ENCODE results near the gene RANGAP1. TPM values are rescaled to one million over a fixed set of nuclear protein-coding genes. Genes with fewer than 3 reads are reported as not detected.

Gene RANGAP1
- polyA plus RNA-seq, 3 donors, result 8.3 to 30.2 (median 8.5) TPM

DNA sequence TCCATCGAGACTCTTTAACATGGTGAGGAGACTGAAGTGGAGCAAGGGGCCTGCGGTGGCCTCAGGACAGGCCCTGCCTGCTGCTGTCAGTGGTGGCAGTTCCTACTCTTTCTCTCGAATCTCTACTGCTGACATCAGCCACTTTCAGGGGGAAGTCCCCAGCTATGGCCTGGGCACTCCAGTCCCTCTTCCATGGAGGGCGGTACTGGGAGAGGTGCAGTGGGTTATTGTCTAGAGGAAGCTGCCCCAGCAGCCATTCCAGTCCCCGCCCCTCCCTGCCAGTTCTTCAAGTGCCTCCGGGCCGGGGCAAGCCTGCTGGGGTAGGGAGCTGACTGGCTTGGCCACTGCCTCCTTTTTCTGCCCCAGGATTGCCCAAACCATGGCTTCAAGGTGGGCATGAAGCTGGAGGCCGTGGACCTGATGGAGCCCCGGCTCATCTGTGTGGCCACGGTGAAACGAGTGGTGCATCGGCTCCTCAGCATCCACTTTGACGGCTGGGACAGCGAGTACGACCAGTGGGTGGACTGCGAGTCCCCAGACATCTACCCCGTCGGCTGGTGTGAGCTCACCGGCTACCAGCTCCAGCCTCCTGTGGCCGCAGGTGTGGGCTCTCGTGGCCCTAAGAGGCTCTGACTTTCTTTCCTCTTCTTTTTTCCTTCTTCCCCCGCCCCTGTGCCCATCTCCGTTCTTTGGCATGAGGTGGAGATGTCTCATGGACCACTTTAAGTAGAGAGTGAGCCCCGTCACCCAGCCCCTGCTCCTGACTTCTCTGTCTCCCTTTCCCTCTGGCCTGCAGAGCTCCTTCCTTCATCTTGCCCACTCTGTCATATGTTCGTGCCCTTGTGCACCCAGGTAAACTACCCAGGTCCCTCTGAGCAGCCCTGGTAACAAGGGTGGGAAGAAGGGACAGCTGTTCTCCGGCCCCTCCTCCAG is 59.0 kb downstream of the RANGAP1 start:
- H3K4me1 ChIP-seq (ENCODE audit: control insufficient read depth in 1 of 2, insufficient read depth in 2 of 2, low read length in 2 of 2), result no peaks in the 10 kb centered on the region
- peak overlapping the region in 1 of 2 donors; percentile 64 for H3K27ac ChIP-seq (ENCODE audit: low read depth in 1 of 2, low read length in 2 of 2)
- peak in 1 of 3 donors; percentile 18 for DNase-seq
- H3K27me3 Mint-ChIP-seq (ENCODE audit: low read depth in 3 of 3), result peaks cover 0 to 2% (median 0%) of the 10 kb centered on the region in 3 donors
- no peak overlapping the region for H3K4me3 ChIP-seq (replicated peaks in 1 of 3; ENCODE audit: low read depth in 2 of 3, low read length in 3 of 3)
- 95% methylated on average over 16 of the region's 26 CpGs for WGBS (ENCODE audit: insufficient coverage)
- no peaks in the 10 kb centered on the region for H3K27me3 ChIP-seq (ENCODE audit: control insufficient read depth in 2 of 2, insufficient read depth in 2 of 2, low read length in 2 of 2)
- H3K36me3 Mint-ChIP-seq, result peaks cover 68 to 89% of the 10 kb centered on the region in 2 donors
- peaks cover 3% of the 10 kb centered on the region for H3K4me1 Mint-ChIP-seq
- H3K9ac ChIP-seq (ENCODE audit: insufficient read depth, low read length, poor library complexity, severe bottlenecking), result no peak overlapping the region
- H3K36me3 ChIP-seq (replicated peaks in 1 of 2; ENCODE audit: control insufficient read depth in 1 of 2, insufficient read depth in 2 of 2, low read length in 2 of 2), result peaks cover 62 to 90% of the 10 kb centered on the region in 2 donors
- H3K9me3 ChIP-seq (replicated peaks in 1 of 2; ENCODE audit: control insufficient read depth in 1 of 2, insufficient read depth in 1 of 2, low read length in 2 of 2), result no peaks in the 10 kb centered on the region
- no peak overlapping the region for H3K4me2 ChIP-seq (replicated peaks; ENCODE audit: extremely low read depth, low read length, poor library complexity, severe bottlenecking)
- intact Hi-C loops (cut with micrococcal nuclease), result no loop called here
- no peak overlapping the region for H3K4me3 Mint-ChIP-seq
- H4K20me1 ChIP-seq (ENCODE audit: insufficient read depth, low read length), result no peaks in the 10 kb centered on the region
- peak overlapping the region in 5 of 7 donors; percentile 27 to 62 (median 44) for H3K27ac Mint-ChIP-seq
- no peaks in the 10 kb centered on the region for H3K79me2 ChIP-seq (ENCODE audit: insufficient read depth, low read length)
- H3K9me3 Mint-ChIP-seq, result no peaks in the 10 kb centered on the region
- no peak overlapping the region for H2AFZ ChIP-seq (ENCODE audit: insufficient read depth, low read depth, low read length, poor library complexity, severe bottlenecking)
- TF ChIP-seq, protein P1, sequence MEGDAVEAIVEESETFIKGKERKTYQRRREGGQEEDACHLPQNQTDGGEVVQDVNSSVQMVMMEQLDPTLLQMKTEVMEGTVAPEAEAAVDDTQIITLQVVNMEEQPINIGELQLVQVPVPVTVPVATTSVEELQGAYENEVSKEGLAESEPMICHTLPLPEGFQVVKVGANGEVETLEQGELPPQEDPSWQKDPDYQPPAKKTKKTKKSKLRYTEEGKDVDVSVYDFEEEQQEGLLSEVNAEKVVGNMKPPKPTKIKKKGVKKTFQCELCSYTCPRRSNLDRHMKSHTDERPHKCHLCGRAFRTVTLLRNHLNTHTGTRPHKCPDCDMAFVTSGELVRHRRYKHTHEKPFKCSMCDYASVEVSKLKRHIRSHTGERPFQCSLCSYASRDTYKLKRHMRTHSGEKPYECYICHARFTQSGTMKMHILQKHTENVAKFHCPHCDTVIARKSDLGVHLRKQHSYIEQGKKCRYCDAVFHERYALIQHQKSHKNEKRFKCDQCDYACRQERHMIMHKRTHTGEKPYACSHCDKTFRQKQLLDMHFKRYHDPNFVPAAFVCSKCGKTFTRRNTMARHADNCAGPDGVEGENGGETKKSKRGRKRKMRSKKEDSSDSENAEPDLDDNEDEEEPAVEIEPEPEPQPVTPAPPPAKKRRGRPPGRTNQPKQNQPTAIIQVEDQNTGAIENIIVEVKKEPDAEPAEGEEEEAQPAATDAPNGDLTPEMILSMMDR (IDR thresholded peaks at IDR 0.05), result no peak

DNA sequence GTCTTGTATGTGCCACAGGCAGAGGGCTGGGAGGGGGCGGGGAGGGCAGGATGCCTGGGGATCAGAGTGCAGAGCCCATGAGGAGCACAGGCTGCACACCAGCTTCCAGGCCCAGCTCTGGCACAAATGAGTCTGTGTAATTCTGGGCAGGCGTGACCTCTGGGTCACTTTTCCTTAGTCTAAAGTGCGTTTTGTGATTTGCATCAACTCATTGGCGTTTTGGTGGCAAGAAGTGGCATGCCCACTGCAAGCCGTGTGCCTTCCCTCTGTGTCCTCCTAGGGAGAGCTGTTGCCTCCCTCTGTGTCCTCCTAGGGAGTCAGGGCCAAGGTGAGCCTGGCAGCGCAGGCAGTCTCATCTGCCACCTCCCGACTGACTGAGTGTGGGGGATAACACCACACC is 62.5 kb downstream of the RANGAP1 start:
- Mint-ChIP-seq H3K36me3 (peaks cover 73 to 98% of the 10 kb centered on the region in 2 donors), H3K9me3 (no peaks in the 10 kb centered on the region), H3K27ac (peak overlapping the region in 1 of 7 donors; percentile 65), H3K27me3 (ENCODE audit: low read depth in 3 of 3) (peaks cover 0 to 2% (median 0%) of the 10 kb centered on the region in 3 donors), H3K4me1 (peaks cover 3% of the 10 kb centered on the region), H3K4me3 (no peak overlapping the region)
- Histone ChIP-seq H3K27ac (ENCODE audit: low read depth in 1 of 2, low read length in 2 of 2) (peak overlapping the region in 1 of 2 donors; percentile 38), H3K9ac (ENCODE audit: insufficient read depth, low read length, poor library complexity, severe bottlenecking) (no peak overlapping the region), H3K9me3 (replicated peaks in 1 of 2; ENCODE audit: control insufficient read depth in 1 of 2, insufficient read depth in 1 of 2, low read length in 2 of 2) (no peaks in the 10 kb centered on the region), H3K27me3 (ENCODE audit: control insufficient read depth in 2 of 2, insufficient read depth in 2 of 2, low read length in 2 of 2) (no peaks in the 10 kb centered on the region), H3K36me3 (replicated peaks in 1 of 2; ENCODE audit: control insufficient read depth in 1 of 2, insufficient read depth in 2 of 2, low read length in 2 of 2) (peaks cover 73 to 95% of the 10 kb centered on the region in 2 donors), H2AFZ (ENCODE audit: insufficient read depth, low read depth, low read length, poor library complexity, severe bottlenecking) (no peak overlapping the region), H4K20me1 (ENCODE audit: insufficient read depth, low read length) (no peaks in the 10 kb centered on the region), H3K4me2 (replicated peaks; ENCODE audit: extremely low read depth, low read length, poor library complexity, severe bottlenecking) (no peak overlapping the region), H3K4me3 (replicated peaks in 1 of 3; ENCODE audit: low read depth in 2 of 3, low read length in 3 of 3) (no peak overlapping the region), H3K79me2 (ENCODE audit: insufficient read depth, low read length) (no peaks in the 10 kb centered on the region), H3K4me1 (ENCODE audit: control insufficient read depth in 1 of 2, insufficient read depth in 2 of 2, low read length in 2 of 2) (peaks cover 0 to 1% of the 10 kb centered on the region in 2 donors)
- DNase-seq, result no peak
- 97% methylated on average over 5 of the region's 7 CpGs for whole genome bisulfite sequencing (ENCODE audit: insufficient coverage)
- TF ChIP-seq, protein P1 (IDR thresholded peaks at IDR 0.05), result no peak
- intact Hi-C loops (cut with micrococcal nuclease), result no loop called here

Measured in CD14-positive monocyte (primary cell).